ENCODE measurements around the gene GALR1.

The GALR1 gene

DNA sequence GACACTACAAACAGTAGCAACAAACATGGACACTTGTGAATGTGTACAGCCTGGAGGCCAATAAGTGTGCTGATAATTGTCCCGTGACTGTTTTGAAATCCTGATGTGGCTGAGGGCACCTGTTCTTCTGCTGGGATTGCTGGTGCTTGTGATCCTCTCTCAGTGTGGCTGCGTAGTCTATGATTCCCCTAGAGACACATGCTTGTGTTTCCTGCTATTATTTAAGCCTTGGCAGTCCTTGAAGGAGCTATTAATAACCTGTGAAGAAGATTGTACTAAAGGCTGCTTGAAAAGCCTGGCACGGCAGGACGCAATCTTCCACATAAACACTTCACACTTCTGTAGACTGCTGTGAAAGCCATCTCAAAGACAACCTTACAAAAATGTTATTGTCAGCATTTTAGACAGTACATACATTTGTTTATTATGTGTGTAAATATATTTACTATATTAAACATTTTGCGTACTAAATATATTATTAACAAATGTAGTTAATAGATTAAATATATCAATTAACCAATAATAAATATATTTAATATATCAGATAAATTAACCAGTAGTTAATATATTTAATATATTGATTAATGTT lies 71.4 kb downstream of the GALR1 start:
- no peak for TF ChIP-seq CTCF (IDR thresholded peaks at IDR 0.05; ENCODE audit: low read depth, low read length)
- no peak for DNase-seq (ENCODE audit: extremely low read depth, low read depth)

GRCh38 chr18:77321823-77322805 lies 72.5 kb downstream of the GALR1 start:
- no peak for DNase-seq (ENCODE audit: extremely low read depth, low read depth)
- TF ChIP-seq CTCF (IDR thresholded peaks at IDR 0.05; ENCODE audit: low read depth, low read length) = no peak

DNA sequence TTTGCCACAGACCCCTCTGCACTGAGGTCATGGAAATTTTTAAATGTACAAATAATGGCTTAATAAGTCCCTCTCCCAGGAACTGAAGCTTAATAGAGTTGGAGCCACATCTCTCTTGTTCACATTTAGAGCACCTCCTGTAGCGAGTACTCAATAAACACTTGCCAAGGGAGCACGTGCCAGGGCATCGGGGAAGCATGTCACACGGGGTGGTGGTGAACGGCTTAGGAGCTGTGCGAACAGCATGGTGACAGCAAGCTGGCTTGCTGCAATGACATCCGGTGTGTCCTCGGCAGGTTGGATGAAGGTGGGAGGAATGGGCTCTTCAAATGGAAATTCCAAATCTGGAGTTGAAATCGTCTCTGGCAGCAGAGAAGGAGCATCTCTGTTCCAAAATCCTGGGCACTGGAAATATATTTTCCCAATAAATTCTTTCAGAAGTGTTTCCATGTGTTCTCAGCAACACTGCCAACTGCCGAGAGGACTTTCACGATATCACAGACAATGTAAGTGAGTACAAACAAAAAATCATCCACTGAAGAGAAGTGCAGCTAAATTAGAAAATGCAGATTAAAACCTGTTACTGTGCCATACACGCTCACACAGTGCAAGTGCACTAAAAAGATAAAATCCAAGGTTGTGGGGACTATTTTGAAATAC lies 74.1 kb downstream of the GALR1 start:
- no peak for TF ChIP-seq CTCF (IDR thresholded peaks at IDR 0.05; ENCODE audit: low read depth, low read length)
- no peak for DNase-seq (ENCODE audit: extremely low read depth, low read depth)

Measured in AG09319 (cell line).